GOT3 (cell line): ENCODE measurements around the gene NRP2.
A peak's percentile ranks its signal among the peaks of the same experiment; 100 is the strongest.

Source experiments
- DNase-seq: peaks from one replicate; lab custom pipeline; 2025; ENCODE audit warnings: mixed read lengths; lab: John Stamatoyannopoulos, UW

NRP2 gene

GRCh38 chr2:205687641-205687956 is 5.3 kb downstream of the NRP2 start:
- DNase-seq = no peak

GRCh38 chr2:205688417-205689200 is 6.3 kb downstream of the NRP2 start:
- DNase-seq = no peak

- no peak for DNase-seq
Measured at GRCh38 chr2:205689820-205690219, 7.5 kb downstream of the NRP2 start.

GRCh38 chr2:205692104-205692503 is 9.8 kb downstream of the NRP2 start:
- no peak for DNase-seq

GRCh38 chr2:205694256-205694655 is 12.0 kb downstream of the NRP2 start:
- DNase-seq = no peak

GRCh38 chr2:205695460-205695991 is 13.2 kb downstream of the NRP2 start:
- no peak for DNase-seq

- no peak for DNase-seq
Measured at GRCh38 chr2:205696331-205696926, 14.1 kb downstream of the NRP2 start.

GRCh38 chr2:205696927-205697441 is 14.7 kb downstream of the NRP2 start:
- DNase-seq = no peak

GRCh38 chr2:205698286-205699268 is 16.3 kb downstream of the NRP2 start:
- no peak for DNase-seq

GRCh38 chr2:205699515-205700289 is 17.4 kb downstream of the NRP2 start:
- no peak for DNase-seq

GRCh38 chr2:205700331-205701132 is 18.2 kb downstream of the NRP2 start:
- DNase-seq = peak; percentile 54

- no peak for DNase-seq
Measured at GRCh38 chr2:205701509-205701908, 19.2 kb downstream of the NRP2 start.

GRCh38 chr2:205702576-205702975 is 20.3 kb downstream of the NRP2 start:
- no peak for DNase-seq

- no peak for DNase-seq
Measured at GRCh38 chr2:205703471-205704126, 21.3 kb downstream of the NRP2 start.

GRCh38 chr2:205704127-205704741 is 21.9 kb downstream of the NRP2 start:
- no peak for DNase-seq

GRCh38 chr2:205705511-205706349 is 23.4 kb downstream of the NRP2 start:
- DNase-seq = no peak

GRCh38 chr2:205706769-205707381 is 24.6 kb downstream of the NRP2 start:
- DNase-seq = no peak

- no peak for DNase-seq
Measured at GRCh38 chr2:205708231-205708631, 25.9 kb downstream of the NRP2 start.
